H1 (cell line): ENCODE measurements around the gene NAA25. TPM values are rescaled to one million over a fixed set of nuclear protein-coding genes. Genes with fewer than 3 reads are reported as not detected.
A peak's percentile ranks its signal among the peaks of the same experiment; 100 is the strongest.

ENCODE experiments used
- CTCF ChIA-PET: fragments of 300-600 bp; sonication (Branson Sonifier 250); formaldehyde crosslinking; loops from one replicate; lab custom pipeline; 2021; ENCODE audit not compliant: partially characterized antibody; lab: Charles Lee
- POLR2A ChIA-PET: fragments of 300-600 bp; sonication (Branson Sonifier 250); formaldehyde crosslinking; loops from one replicate; lab custom pipeline; 2021; ENCODE audit warnings: inconsistent platforms; ENCODE audit not compliant: partially characterized antibody; lab: Charles Lee
- DNase-seq, 2 experiments: peaks; one replicate each; pipeline versions ENCODE4 v3.0.0 to v3.0.0-alpha.2; 2010 to 2022; ENCODE audit warnings: low spot score in 2 of 2, low read depth in 1 of 2, mixed read lengths in 1 of 2
- FAIRE-seq: peaks from 2 replicates; lab custom pipeline; 2011; peaks lifted over from hg19 to GRCh38; lab: Jason Lieb, UNC
- H2AFZ ChIP-seq: 2 replicates; pipeline ENCODE4 v1.8.1; 2012; ENCODE audit warnings: low read length, inconsistent platforms
- H2AK5ac ChIP-seq: 2 replicates; pipeline ENCODE4 v1.6.1; 2013; ENCODE audit warnings: low read depth, low read length
- H2BK120ac ChIP-seq: replicated peaks from 2 replicates; pipeline ENCODE3; 2013; ENCODE audit warnings: low read depth, low read length, inconsistent platforms
- H2BK12ac ChIP-seq: 2 replicates; pipeline ENCODE4 v1.6.1; 2013; ENCODE audit warnings: low read depth, low read length
- H2BK15ac ChIP-seq: 2 replicates; pipeline ENCODE4 v1.6.1; 2013; ENCODE audit warnings: low read length
- H2BK20ac ChIP-seq: 2 replicates; pipeline ENCODE4 v1.6.1; 2013; ENCODE audit warnings: low read length
- H2BK5ac ChIP-seq: 2 replicates; pipeline ENCODE4 v1.6.1; 2013; ENCODE audit warnings: low read depth, low read length
- H3K14ac ChIP-seq: 2 replicates; pipeline ENCODE4 v1.6.1; 2013; ENCODE audit warnings: inconsistent platforms; ENCODE audit not compliant: insufficient read length
- H3K18ac ChIP-seq: 2 replicates; pipeline ENCODE4 v1.6.1; 2013; ENCODE audit warnings: low read length; ENCODE audit errors: extremely low read depth
- H3K23ac ChIP-seq: 2 replicates; pipeline ENCODE4 v1.6.1; 2013; ENCODE audit warnings: inconsistent platforms; ENCODE audit not compliant: insufficient read length
- H3K23me2 ChIP-seq: 2 replicates; pipeline ENCODE4 v1.6.1; 2013; ENCODE audit warnings: low read depth, low read length
- H3K27ac ChIP-seq: 2 replicates; pipeline ENCODE4 v1.6.1; 2011; ENCODE audit warnings: low read depth, low read length, inconsistent platforms
- H3K27me3 ChIP-seq, 4 experiments: replicated peaks in 1 of 4; 1 replicate in 1 of 4; 2 replicates in 3 of 4; pipeline versions ENCODE4 v1.6.1 to v1.8.1; 2011 to 2013; ENCODE audit warnings: low read length in 3 of 4, mild to moderate bottlenecking in 3 of 4, inconsistent platforms in 2 of 4, mixed read lengths in 2 of 4, moderate library complexity in 1 of 4; ENCODE audit not compliant: control insufficient read depth in 3 of 4, insufficient read depth in 3 of 4; ENCODE audit errors: extremely low read depth in 1 of 4
- H3K36me3 ChIP-seq, 4 experiments: 2 replicates each; pipeline versions ENCODE4 v1.6.1 to v1.8.1; 2011 to 2013; ENCODE audit warnings: mild to moderate bottlenecking in 4 of 4, low read length in 3 of 4, moderate library complexity in 2 of 4, control low read depth in 1 of 4, inconsistent platforms in 1 of 4; ENCODE audit not compliant: insufficient read depth in 4 of 4, control insufficient read depth in 2 of 4
- H3K4ac ChIP-seq: replicated peaks from 2 replicates; pipeline ENCODE3; 2013; ENCODE audit warnings: low read length, low read depth, mixed read lengths, inconsistent platforms; ENCODE audit not compliant: insufficient read length
- H3K4me1 ChIP-seq, 4 experiments: replicated peaks in 1 of 4; 1 replicate in 1 of 4; 2 replicates in 3 of 4; pipeline versions ENCODE4 v1.6.1 to v1.8.1; 2011 to 2013; ENCODE audit warnings: low read length in 3 of 4, inconsistent platforms in 2 of 4, mixed read lengths in 1 of 4; ENCODE audit not compliant: insufficient read depth in 4 of 4, control insufficient read depth in 3 of 4
- H3K4me2 ChIP-seq, 2 experiments: 2 replicates each; pipeline versions ENCODE4 v1.6.1 to v1.8.1; 2011 to 2013; ENCODE audit warnings: low read depth in 2 of 2, low read length in 2 of 2, control low read depth in 1 of 2, inconsistent platforms in 1 of 2, mild to moderate bottlenecking in 1 of 2; ENCODE audit not compliant: insufficient read depth in 1 of 2
- H3K4me3 ChIP-seq, 4 experiments: fragments of 200-600, 300-600 bp in 1 of 4; sonication (generic), shearing (Covaris generic), sonication (Bioruptor Twin) in 1 of 4; 2 replicates each; pipeline versions ENCODE4 v1.5.1 to v1.8.1; 2011 to 2016; ENCODE audit warnings: low read length in 4 of 4, low read depth in 3 of 4, control low read depth in 2 of 4, inconsistent platforms in 2 of 4, mild to moderate bottlenecking in 2 of 4, mixed read lengths in 1 of 4, moderate library complexity in 1 of 4; ENCODE audit not compliant: insufficient read depth in 2 of 4; ENCODE audit errors: extremely low read depth in 1 of 4
- H3K56ac ChIP-seq: replicated peaks from 2 replicates; pipeline ENCODE3; 2013; ENCODE audit warnings: low read depth, mild to moderate bottlenecking, mixed read lengths, low read length, inconsistent platforms; ENCODE audit not compliant: insufficient read length
- H3K79me1 ChIP-seq: 2 replicates; pipeline ENCODE4 v1.6.1; 2013; ENCODE audit warnings: low read depth, low read length, control low read depth
- H3K79me2 ChIP-seq, 2 experiments: 2 replicates each; pipeline versions ENCODE4 v1.6.1 to v1.8.1; 2012 to 2013; ENCODE audit warnings: low read length in 2 of 2, mild to moderate bottlenecking in 2 of 2, inconsistent platforms in 1 of 2; ENCODE audit not compliant: insufficient read depth in 2 of 2, control insufficient read depth in 1 of 2
- H3K9ac ChIP-seq, 4 experiments: replicated peaks in 1 of 4; 1 replicate in 1 of 4; 2 replicates in 3 of 4; pipeline versions ENCODE4 v1.6.1 to v1.8.1; 2011 to 2013; ENCODE audit warnings: low read depth in 3 of 4, low read length in 3 of 4, control low read depth in 2 of 4, mild to moderate bottlenecking in 2 of 4, moderate library complexity in 2 of 4, inconsistent platforms in 1 of 4; ENCODE audit errors: extremely low read depth in 1 of 4
- H3K9me3 ChIP-seq, 2 experiments: 2 replicates each; pipeline versions ENCODE4 v1.6.1 to v1.8.1; 2012 to 2013; ENCODE audit warnings: mild to moderate bottlenecking in 2 of 2, moderate library complexity in 2 of 2, control low read depth in 1 of 2, inconsistent platforms in 1 of 2, low read depth in 1 of 2, low read length in 1 of 2, mixed read lengths in 1 of 2; ENCODE audit not compliant: insufficient read depth in 2 of 2
- H4K20me1 ChIP-seq, 2 experiments: replicated peaks in 1 of 2; 2 replicates each; pipeline versions ENCODE3 to v1.8.1; 2011 to 2013; ENCODE audit warnings: inconsistent platforms in 2 of 2, low read length in 2 of 2, mild to moderate bottlenecking in 1 of 2; ENCODE audit not compliant: insufficient read depth in 2 of 2, control insufficient read depth in 1 of 2
- H4K5ac ChIP-seq: 2 replicates; pipeline ENCODE4 v1.6.1; 2013; ENCODE audit warnings: low read length, low read depth, mixed read lengths, inconsistent platforms; ENCODE audit not compliant: insufficient read length
- H4K8ac ChIP-seq: 2 replicates; pipeline ENCODE4 v1.8.0; 2013; ENCODE audit warnings: mild to moderate bottlenecking, moderate library complexity, low read length, inconsistent platforms; ENCODE audit not compliant: insufficient read depth; ENCODE audit errors: extremely low read depth
- H4K91ac ChIP-seq: replicated peaks from 2 replicates; pipeline ENCODE3; 2013; ENCODE audit warnings: low read length, mixed read lengths, inconsistent platforms; ENCODE audit not compliant: insufficient read length
- NRF1 ChIP-seq: IDR thresholded peaks from 2 replicates; pipeline ENCODE4 v1.6.1; 2011; ENCODE audit warnings: mild to moderate bottlenecking, low read depth, low read length, improper control_type of control experiment
- RAD21 ChIP-seq, 2 experiments: IDR thresholded peaks in 1 of 2; conservative IDR thresholded peaks in 1 of 2; 2 replicates each; pipeline ENCODE4 v1.6.1; 2011; ENCODE audit warnings: low read depth in 2 of 2, low read length in 2 of 2, improper control_type of control experiment in 1 of 2, inconsistent platforms in 1 of 2, mild to moderate bottlenecking in 1 of 2, moderate library complexity in 1 of 2
- TEAD4 ChIP-seq: IDR thresholded peaks from 2 replicates; pipeline ENCODE4 v1.6.1; 2012; ENCODE audit warnings: low read depth, low read length, inconsistent platforms, mixed read lengths
- WGBS, 2 experiments: shearing (Covaris generic) in 1 of 2; methylation state at CpG; one replicate each; pipeline versions ENCODE4 v1.1.6 to v1.1.7; 2013 to 2015; ENCODE audit warnings: low lambda C conversion rate in 2 of 2, mixed read lengths in 2 of 2, inconsistent platforms in 1 of 2, low coverage in 1 of 2, missing lambda C conversion rate in 1 of 2; ENCODE audit not compliant: insufficient replicate concordance in 2 of 2, insufficient coverage in 1 of 2, insufficient read length in 1 of 2; ENCODE audit errors: extremely low coverage in 1 of 2, missing lambda C conversion rate in 1 of 2; 5-methylcytosine and 5-hydroxymethylcytosine counted together
- polyA plus RNA-seq, 7 experiments: library from polyadenylated mRNA; depleted of rRNA in 3 of 7; stranded (reverse) in 5 of 7; unstranded in 2 of 7; fragments of >200 nt in 5 of 7; fragments of 200-250 nt in 2 of 7; gene quantifications; 1 replicate in 5 of 7; 2 replicates in 1 of 7; 4 replicates in 1 of 7; pipeline versions ENCODE4 v1.2.1 to v1.2.3, GENCODE V29; 2011 to 2013; ENCODE audit warnings: missing spikeins in 2 of 7, mixed read lengths in 2 of 7
- total RNA-seq: library from RNA; stranded (reverse); fragmentation: NEBNext Ultra II Directional; extraction: Animal tissue kit (Norgen Biotek cat#: 25700); gene quantifications from 2 replicates; pipeline ENCODE4 v1.2.1, GENCODE V29; 2021
- TF ChIP-seq, protein P1 (sequence below): IDR thresholded peaks from 2 replicates; pipeline ENCODE4 v1.6.1; 2011; ENCODE audit warnings: low read depth, mild to moderate bottlenecking, low read length; ENCODE audit not compliant: insufficient read depth

The NAA25 gene
- total and polyA plus RNA-seq, 2 of the 8 experiments (the other 6 are each of a cell fraction or from before 2014, with no cell fraction given) = 10.8 to 60.3 TPM

DNA sequence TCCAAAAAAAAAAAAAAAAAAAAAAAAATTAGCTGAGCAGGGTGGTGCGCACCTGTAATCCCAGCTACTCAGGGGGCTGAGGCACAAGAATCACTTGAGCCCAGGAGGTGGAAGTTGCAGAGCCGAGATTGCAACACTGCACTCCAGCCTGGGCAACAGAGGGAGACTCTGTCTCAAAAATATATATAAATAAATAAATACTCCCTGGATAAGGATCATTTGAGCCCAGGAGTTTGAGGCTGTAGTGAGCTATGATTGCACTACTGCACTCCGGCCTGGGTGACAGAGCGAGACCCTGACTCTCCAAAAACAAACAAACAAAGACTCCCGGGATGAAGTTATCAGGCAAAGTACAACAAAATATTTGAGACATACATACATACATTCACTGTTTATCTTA lies 3.3 kb upstream of the NAA25 start:
- TF ChIP-seq TEAD4 (no peak), NRF1 (no peak), RAD21 (IDR thresholded peaks at IDR 0.05 in 1 of 2, conservative IDR thresholded peaks at IDR 0.05 in 1 of 2; ENCODE audit: low read depth in 2 of 2, low read length in 2 of 2) (no peak)
- TF ChIP-seq, protein P1, sequence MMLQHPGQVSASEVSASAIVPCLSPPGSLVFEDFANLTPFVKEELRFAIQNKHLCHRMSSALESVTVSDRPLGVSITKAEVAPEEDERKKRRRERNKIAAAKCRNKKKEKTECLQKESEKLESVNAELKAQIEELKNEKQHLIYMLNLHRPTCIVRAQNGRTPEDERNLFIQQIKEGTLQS = no peak
- TF ChIP-seq, all 59 proteins: peak for 0
- no peak overlapping the region for H4K8ac ChIP-seq

More for the DNA sequence above, 3.3 kb upstream of the NAA25 start:
- no peak overlapping the region for H4K5ac ChIP-seq
- no peak overlapping the region for H3K14ac ChIP-seq
- no peak overlapping the region for H2AK5ac ChIP-seq
- H4K20me1 ChIP-seq = no peaks in the 10 kb centered on the region
- ChIA-PET CTCF (interaction anchor here (1.2 to 2.1 kb wide), 2 partner anchors 15 to 86 kb away, joined by 3 to 7 read pairs; no protein-coding TSS in a partner anchor), POLR2A (interaction anchor here (0.6 to 0.7 kb wide), 2 partner anchors 13 to 276 kb away, joined by 3 to 4 read pairs; no protein-coding TSS in a partner anchor)
- FAIRE-seq (no peak), DNase-seq (no peak)
- H3K79me2 ChIP-seq = peaks cover 12 to 22% of the 10 kb centered on the region in 2 experiments
- H3K79me1 ChIP-seq = no peaks in the 10 kb centered on the region; the same call in 1 of the 2 replicates
- WGBS, 2 experiments = 92% methylated on average over 4 of the region's 5 CpGs; no CpG with 5 or more reads in 1 of the 2 experiments
- H3K4me3 ChIP-seq = no peak overlapping the region
- no peak overlapping the region for H3K9ac ChIP-seq
- H3K27me3 ChIP-seq = no peaks in the 10 kb centered on the region
- H3K18ac ChIP-seq = no peak overlapping the region
- H3K23ac ChIP-seq = no peak overlapping the region
- H3K27ac ChIP-seq = no peak overlapping the region
- H2AFZ ChIP-seq = peak overlapping the region; percentile 14; the same call in 1 of the 2 replicates
- no peak overlapping the region for H4K91ac ChIP-seq
- no peak overlapping the region for H3K4ac ChIP-seq
- no peak overlapping the region for H2BK12ac ChIP-seq
- no peak overlapping the region for H2BK20ac ChIP-seq
- H3K4me1 ChIP-seq = peaks cover 11 to 17% (median 14%) of the 10 kb centered on the region in 4 experiments; a peak in 6 of 7 replicates
- no peak overlapping the region for H2BK15ac ChIP-seq
- no peaks in the 10 kb centered on the region for H3K36me3 ChIP-seq
- H3K56ac ChIP-seq = no peak overlapping the region
- no peak overlapping the region; a peak in 2 of 4 replicates for H3K4me2 ChIP-seq
- H3K23me2 ChIP-seq = peaks cover 9% of the 10 kb centered on the region; the same call in 1 of the 2 replicates
- H2BK120ac ChIP-seq = no peak overlapping the region
- no peaks in the 10 kb centered on the region for H3K9me3 ChIP-seq
- H2BK5ac ChIP-seq = 0 out of 2 replicates have a peak overlapping the region, but pooled peaks have one; percentile 3
